ENCODE results near the gene DPY19L1.
"Not testable (repeated sequence)": the region's sequence is repeated elsewhere in the genome, so short reads cannot be mapped to it uniquely, and the experiment has no call there.

Gene DPY19L1

DNA sequence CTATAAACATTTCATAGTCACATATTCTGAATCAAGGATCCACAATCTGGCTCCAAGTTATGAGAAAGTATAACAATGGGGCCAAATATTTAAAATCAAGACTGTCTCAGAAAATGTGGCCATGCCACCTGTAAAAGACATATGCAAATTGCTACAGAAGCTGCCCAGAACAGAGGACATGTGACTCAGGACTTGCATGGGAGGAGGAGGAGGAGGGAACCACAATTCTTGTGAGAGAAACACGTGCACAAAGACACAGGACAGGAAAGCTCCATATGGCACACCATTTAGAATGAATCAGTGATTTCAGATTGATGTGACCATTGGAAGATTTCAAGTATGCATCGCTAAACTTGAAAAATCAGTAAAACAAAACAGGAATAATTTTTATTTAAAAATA is 133.4 kb downstream of the DPY19L1 start:
- H3K4me1 Mint-ChIP-seq (ENCODE audit: low read depth); H3K27ac Mint-ChIP-seq; intact Hi-C loops (cut with micrococcal nuclease); H3K36me3 Mint-ChIP-seq (ENCODE audit: low read depth); H3K4me3 Mint-ChIP-seq: not testable (repeated sequence)
- Mint-ChIP-seq H3K9me3 (peaks cover 19% of the 10 kb centered on the region), H3K27me3 (peaks cover 10% of the 10 kb centered on the region)

GRCh38 chr7:34902182-34902581 is 135.1 kb downstream of the DPY19L1 start:
- intact Hi-C loops (cut with micrococcal nuclease) = no loop called here
- Mint-ChIP-seq H3K4me3 (no peak overlapping the region), H3K27ac (no peak overlapping the region), H3K27me3 (peaks cover 10% of the 10 kb centered on the region), H3K4me1 (ENCODE audit: low read depth) (no peaks in the 10 kb centered on the region), H3K36me3 (ENCODE audit: low read depth) (no peaks in the 10 kb centered on the region), H3K9me3 (peaks cover 32% of the 10 kb centered on the region)

DNA sequence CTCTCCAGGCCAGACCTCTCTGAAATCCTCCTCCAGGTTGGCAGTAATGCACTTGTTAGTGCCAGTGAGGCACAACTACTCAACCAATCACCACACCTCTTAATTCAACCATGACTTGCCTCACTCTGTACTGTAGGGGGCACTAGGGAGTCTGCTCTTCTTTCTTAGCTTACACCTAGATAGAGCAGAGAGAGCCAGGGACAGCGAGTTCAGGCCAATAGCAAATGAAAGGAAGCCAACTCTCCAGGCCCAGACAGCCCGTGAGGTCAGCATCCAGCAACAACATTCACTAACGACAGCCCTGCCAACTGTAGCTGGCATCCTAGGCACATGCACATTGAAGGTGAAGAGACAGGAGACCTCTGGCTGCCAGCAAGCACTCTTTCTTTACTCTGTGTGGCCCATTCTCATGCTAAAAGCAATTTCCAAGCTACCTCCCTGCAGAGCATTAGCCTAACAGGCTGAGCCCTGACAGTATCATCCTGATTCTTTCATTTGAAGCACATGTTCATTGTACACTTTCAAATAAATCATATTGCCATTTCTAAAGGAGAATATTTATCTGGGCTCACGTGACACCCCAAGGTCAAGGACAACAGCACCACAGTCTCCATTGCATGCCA is 136.3 kb downstream of the DPY19L1 start:
- Mint-ChIP-seq H3K36me3 (ENCODE audit: low read depth) (no peaks in the 10 kb centered on the region), H3K27ac (no peak overlapping the region), H3K9me3 (peaks cover 44% of the 10 kb centered on the region), H3K4me3 (no peak overlapping the region), H3K4me1 (ENCODE audit: low read depth) (no peaks in the 10 kb centered on the region), H3K27me3 (peaks cover under 1% of the 10 kb centered on the region)
- intact Hi-C loops (cut with micrococcal nuclease) = no loop called here

- H3K9me3 Mint-ChIP-seq = peaks cover 61% of the 10 kb centered on the region
- no peak overlapping the region for H3K27ac Mint-ChIP-seq
- no peaks in the 10 kb centered on the region for H3K36me3 Mint-ChIP-seq (ENCODE audit: low read depth)
- H3K27me3 Mint-ChIP-seq = no peaks in the 10 kb centered on the region
- no peaks in the 10 kb centered on the region for H3K4me1 Mint-ChIP-seq (ENCODE audit: low read depth)
- H3K4me3 Mint-ChIP-seq = no peak overlapping the region
- intact Hi-C loops (cut with micrococcal nuclease) = no loop called here
These were observed 142.1 kb downstream of the DPY19L1 start for GRCh38 chr7:34895202-34895601.

GRCh38 chr7:34889951-34890350 is 147.3 kb downstream of the DPY19L1 start:
- H3K9me3 Mint-ChIP-seq = peaks cover 27% of the 10 kb centered on the region
- H3K4me1 Mint-ChIP-seq (ENCODE audit: low read depth) = no peaks in the 10 kb centered on the region
- intact Hi-C loops (cut with micrococcal nuclease) = no loop called here
- H3K27me3 Mint-ChIP-seq = no peaks in the 10 kb centered on the region
- H3K27ac Mint-ChIP-seq = no peak overlapping the region
- no peaks in the 10 kb centered on the region for H3K36me3 Mint-ChIP-seq (ENCODE audit: low read depth)
- no peak overlapping the region for H3K4me3 Mint-ChIP-seq

DNA sequence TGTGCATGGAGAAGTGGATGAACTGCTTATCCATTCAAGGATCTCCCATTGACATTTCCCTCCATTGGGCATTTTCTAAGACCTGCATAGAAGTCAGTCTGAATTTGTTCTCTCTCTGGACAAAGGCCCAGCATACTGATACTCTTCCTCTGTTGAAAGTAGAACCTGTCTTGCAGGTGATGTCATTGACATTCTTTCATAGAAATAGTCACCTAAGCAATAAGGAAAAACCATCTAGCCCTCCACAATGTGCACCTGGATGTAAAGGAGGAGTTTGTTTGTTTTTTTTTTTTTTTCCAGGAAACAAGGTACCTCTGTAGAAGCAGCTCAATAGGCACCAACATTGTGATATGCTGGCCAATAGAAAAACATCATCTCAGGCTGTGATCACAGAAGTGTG is 150.4 kb downstream of the DPY19L1 start:
- no peaks in the 10 kb centered on the region for H3K4me1 Mint-ChIP-seq (ENCODE audit: low read depth)
- no peaks in the 10 kb centered on the region for H3K36me3 Mint-ChIP-seq (ENCODE audit: low read depth)
- peaks cover 42% of the 10 kb centered on the region for H3K9me3 Mint-ChIP-seq
- no peaks in the 10 kb centered on the region for H3K27me3 Mint-ChIP-seq
- H3K27ac Mint-ChIP-seq = no peak overlapping the region
- intact Hi-C loops (cut with micrococcal nuclease) = no loop called here
- no peak overlapping the region for H3K4me3 Mint-ChIP-seq

- H3K27me3 Mint-ChIP-seq; H3K4me1 Mint-ChIP-seq (ENCODE audit: low read depth); H3K4me3 Mint-ChIP-seq; intact Hi-C loops (cut with micrococcal nuclease); H3K27ac Mint-ChIP-seq; H3K36me3 Mint-ChIP-seq (ENCODE audit: low read depth): not testable (repeated sequence)
- peaks cover 48% of the 10 kb centered on the region for H3K9me3 Mint-ChIP-seq
These were observed 153.4 kb downstream of the DPY19L1 start for GRCh38 chr7:34883855-34884254.

DNA sequence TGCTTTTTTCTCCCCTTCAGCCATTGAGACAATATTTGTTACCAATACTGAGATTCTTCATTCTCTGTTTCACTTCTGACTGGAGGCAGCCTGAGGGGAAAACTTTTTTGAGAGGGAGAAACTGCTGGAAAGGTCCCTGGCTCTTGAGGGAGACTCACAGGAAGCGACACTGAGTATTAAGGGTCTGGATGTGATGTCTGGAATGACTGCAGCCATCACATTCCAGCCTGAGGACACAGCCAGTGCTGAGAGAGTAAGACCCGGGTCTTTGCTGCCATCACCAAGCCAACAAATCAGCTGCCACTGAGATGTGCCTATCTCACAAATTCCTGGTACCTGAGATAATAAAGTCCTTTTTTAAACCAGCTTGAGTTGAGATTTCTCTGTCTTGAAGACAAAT is 157.4 kb downstream of the DPY19L1 start:
- Mint-ChIP-seq H3K4me1 (ENCODE audit: low read depth) (no peaks in the 10 kb centered on the region), H3K9me3 (peaks cover 53% of the 10 kb centered on the region), H3K27ac (no peak overlapping the region), H3K36me3 (ENCODE audit: low read depth) (no peaks in the 10 kb centered on the region), H3K4me3 (no peak overlapping the region), H3K27me3 (no peaks in the 10 kb centered on the region)
- intact Hi-C loops (cut with micrococcal nuclease) = no loop called here

DNA sequence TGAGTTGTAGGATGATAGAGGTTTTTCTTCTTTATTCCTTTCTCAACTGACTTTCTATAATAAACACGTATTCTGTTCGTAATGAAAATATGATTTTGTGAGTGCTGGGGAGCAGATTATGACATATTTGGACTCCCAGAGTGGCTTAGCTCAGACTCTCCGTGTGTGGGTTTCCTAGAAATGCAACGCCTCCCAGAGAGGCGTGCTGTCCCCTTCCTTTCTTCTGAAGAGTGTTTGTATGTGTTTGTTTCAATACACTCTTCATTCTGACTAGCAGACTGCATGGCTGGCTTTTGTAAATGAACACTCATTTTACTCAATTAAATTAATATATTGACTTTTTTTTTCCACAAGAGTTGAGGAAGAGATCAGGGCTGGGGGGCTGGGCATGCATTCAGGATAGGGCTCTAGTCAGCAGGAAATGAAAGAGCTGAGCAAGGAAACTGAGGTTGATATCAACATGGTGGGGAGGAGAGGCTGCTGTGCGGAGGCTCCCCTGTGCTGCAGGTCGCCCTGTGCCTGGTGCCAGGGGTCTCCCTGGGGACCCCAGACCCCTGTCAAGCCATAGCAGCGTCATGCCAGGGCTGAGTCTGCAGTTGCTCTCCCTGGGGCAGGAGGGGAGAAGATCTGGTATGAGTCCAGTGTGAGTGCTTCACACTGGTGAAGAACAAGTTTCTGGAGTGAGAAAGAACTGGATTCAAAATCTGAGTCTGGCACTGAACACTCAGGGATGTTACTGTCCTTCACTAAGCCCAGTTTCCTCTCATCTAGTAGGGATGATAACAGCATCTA is 158.1 kb downstream of the DPY19L1 start:
- H3K36me3 Mint-ChIP-seq (ENCODE audit: low read depth); intact Hi-C loops (cut with micrococcal nuclease); H3K4me1 Mint-ChIP-seq (ENCODE audit: low read depth); H3K27ac Mint-ChIP-seq; H3K4me3 Mint-ChIP-seq; H3K27me3 Mint-ChIP-seq: not testable (repeated sequence)
- peaks cover 54% of the 10 kb centered on the region for H3K9me3 Mint-ChIP-seq
